ENCODE results near the gene TEDC2. TPM values are rescaled to one million over a fixed set of nuclear protein-coding genes. Genes with fewer than 3 reads are reported as not detected.

Gene TEDC2
- polyA plus RNA-seq, 1 of the 3 experiments (the other 2 are of a cell fraction): 15.6 TPM

DNA sequence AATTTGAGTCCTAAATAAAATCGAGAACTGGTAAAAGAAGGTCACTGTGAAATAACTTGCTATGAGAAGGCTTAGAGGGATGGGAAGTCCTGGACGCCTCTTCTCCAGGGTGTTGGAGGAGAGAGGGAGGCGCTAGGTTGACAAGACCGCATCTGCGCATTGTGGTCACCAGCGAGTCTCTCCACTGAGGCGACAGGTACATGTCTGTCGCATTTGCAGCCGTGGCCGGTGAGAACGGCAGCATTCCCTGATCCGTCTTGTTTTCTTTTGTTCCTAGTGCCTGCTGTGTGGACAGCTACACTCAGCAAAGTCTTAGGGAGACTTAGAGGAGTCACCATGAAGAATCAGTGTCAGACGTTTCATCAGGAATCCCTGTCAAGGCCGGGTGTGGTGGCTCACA is 45.8 kb downstream of the TEDC2 start:
- no peak for DNase-seq
- H3K4me3 ChIP-seq (ENCODE audit: low read depth in 2 of 2, low read length in 1 of 2): no peak overlapping the region
- H3K4me1 ChIP-seq (ENCODE audit: control insufficient read depth in 1 of 2, insufficient read depth in 2 of 2, low read depth in 1 of 2, low read length in 1 of 2): peaks cover 0 to 10% of the 10 kb centered on the region in 2 experiments; a peak in 1 of 4 replicates
- 93% methylated on average over 14 of the region's 14 CpGs for WGBS (ENCODE audit: low lambda C conversion rate)
- no peak for TF ChIP-seq MEF2A (IDR thresholded peaks at IDR 0.05; ENCODE audit: borderline replicate concordance, low read depth)
- no peak for TF ChIP-seq NRF1 (IDR thresholded peaks at IDR 0.05; ENCODE audit: low read depth, low read length)
- TF ChIP-seq FOXM1 (IDR thresholded peaks at IDR 0.05; ENCODE audit: low read depth): no peak
- TF ChIP-seq NFIC (IDR thresholded peaks at IDR 0.05; ENCODE audit: borderline replicate concordance): no peak
- TF ChIP-seq RAD21 (IDR thresholded peaks at IDR 0.05; ENCODE audit: low read length): no peak
- TF ChIP-seq TCF12 (IDR thresholded peaks at IDR 0.05): no peak
- no peak for TF ChIP-seq CHD2 (IDR thresholded peaks at IDR 0.05; ENCODE audit: low read length, partially characterized antibody)
- TF ChIP-seq, protein P1, sequence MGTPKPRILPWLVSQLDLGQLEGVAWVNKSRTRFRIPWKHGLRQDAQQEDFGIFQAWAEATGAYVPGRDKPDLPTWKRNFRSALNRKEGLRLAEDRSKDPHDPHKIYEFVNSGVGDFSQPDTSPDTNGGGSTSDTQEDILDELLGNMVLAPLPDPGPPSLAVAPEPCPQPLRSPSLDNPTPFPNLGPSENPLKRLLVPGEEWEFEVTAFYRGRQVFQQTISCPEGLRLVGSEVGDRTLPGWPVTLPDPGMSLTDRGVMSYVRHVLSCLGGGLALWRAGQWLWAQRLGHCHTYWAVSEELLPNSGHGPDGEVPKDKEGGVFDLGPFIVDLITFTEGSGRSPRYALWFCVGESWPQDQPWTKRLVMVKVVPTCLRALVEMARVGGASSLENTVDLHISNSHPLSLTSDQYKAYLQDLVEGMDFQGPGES (IDR thresholded peaks at IDR 0.05; ENCODE audit: low read depth, low read length): no peak
- no peak for TF ChIP-seq SMC3 (IDR thresholded peaks at IDR 0.05; ENCODE audit: low read depth, low read length)
- no peak for TF ChIP-seq TAF1 (IDR thresholded peaks at IDR 0.05; ENCODE audit: borderline replicate concordance, low read depth, low read length)
- TF ChIP-seq RFX5 (IDR thresholded peaks at IDR 0.05; ENCODE audit: low read length): no peak
- no peak overlapping the region for H3K9ac ChIP-seq
- no peaks in the 10 kb centered on the region for H3K27me3 ChIP-seq (ENCODE audit: insufficient read depth)
- H3K79me2 ChIP-seq (ENCODE audit: insufficient read depth): no peaks in the 10 kb centered on the region
- H3K36me3 ChIP-seq (replicated peaks in 1 of 2; ENCODE audit: control insufficient read depth in 1 of 2, insufficient read depth in 2 of 2, low read length in 1 of 2): no peaks in the 10 kb centered on the region
- no peak overlapping the region for H3K4me2 ChIP-seq
- H2AFZ ChIP-seq (ENCODE audit: low read depth): no peak overlapping the region
- H3K9me2 ChIP-seq: no peaks in the 10 kb centered on the region
- CTCF ChIA-PET: no interaction called here
- H3K27ac ChIP-seq (ENCODE audit: low read depth in 2 of 2, low read length in 1 of 2): no peak overlapping the region
- no peaks in the 10 kb centered on the region for H3K9me3 ChIP-seq
- H3F3A ChIP-seq (replicated peaks; ENCODE audit: insufficient read depth): peaks cover 4% of the 10 kb centered on the region
- POLR2A ChIA-PET: no interaction called here
- H4K20me1 ChIP-seq (ENCODE audit: insufficient read depth): 0 out of 2 replicates have a peak, but pooled peaks cover 3% of the 10 kb centered on the region

DNA sequence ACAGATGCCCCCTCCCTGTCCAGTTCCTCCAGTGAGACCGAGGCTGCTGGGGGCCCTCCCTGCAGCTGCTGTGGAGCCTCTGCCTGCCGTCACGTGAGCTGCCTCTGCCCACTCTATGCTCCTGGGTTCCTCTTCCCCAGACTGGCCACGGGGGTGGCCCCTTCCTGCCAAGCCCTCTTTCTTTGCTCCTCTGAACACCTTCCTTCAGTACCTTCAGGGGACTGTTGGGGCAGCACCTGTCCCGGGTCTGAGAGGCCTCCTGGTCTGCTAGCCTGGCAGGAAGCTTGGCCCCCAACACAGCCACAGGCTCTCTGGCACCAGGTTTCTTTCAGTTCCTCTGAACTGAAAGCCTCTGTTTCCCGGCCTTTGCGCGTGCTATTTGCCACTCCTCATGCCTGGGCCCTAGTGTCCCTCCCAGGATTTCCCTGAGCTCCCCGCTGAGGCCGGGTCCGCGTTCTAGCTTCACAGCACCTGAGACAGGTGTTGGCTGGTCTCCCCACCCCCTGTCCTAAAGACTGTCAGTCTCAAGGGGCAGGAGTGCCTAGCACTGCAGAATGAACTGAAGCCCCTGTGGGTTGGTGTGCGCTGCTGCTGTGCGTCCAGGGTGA is 47.2 kb downstream of the TEDC2 start:
- H3K79me2 ChIP-seq (ENCODE audit: insufficient read depth): no peaks in the 10 kb centered on the region
- no peaks in the 10 kb centered on the region for H3K36me3 ChIP-seq (replicated peaks in 1 of 2; ENCODE audit: control insufficient read depth in 1 of 2, insufficient read depth in 2 of 2, low read length in 1 of 2)
- no peak overlapping the region for H3K27ac ChIP-seq (ENCODE audit: low read depth in 2 of 2, low read length in 1 of 2)
- H3K27me3 ChIP-seq (ENCODE audit: insufficient read depth): no peaks in the 10 kb centered on the region
- H3K4me2 ChIP-seq: no peak overlapping the region
- no peak overlapping the region for H3K9ac ChIP-seq
- DNase-seq: no peak
- H3K9me3 ChIP-seq: no peaks in the 10 kb centered on the region
- ChIA-PET POLR2A (no interaction called here), CTCF (interaction anchor here (0.6 kb wide), 1 partner anchor 332 kb away, joined by 3 read pairs; no protein-coding TSS in a partner anchor)
- H2AFZ ChIP-seq (ENCODE audit: low read depth): no peak overlapping the region
- no peaks in the 10 kb centered on the region for H3K4me1 ChIP-seq (ENCODE audit: control insufficient read depth in 1 of 2, insufficient read depth in 2 of 2, low read depth in 1 of 2, low read length in 1 of 2)
- 85% methylated on average over 10 of the region's 14 CpGs for WGBS (ENCODE audit: low lambda C conversion rate)
- no peak overlapping the region for H3K4me3 ChIP-seq (ENCODE audit: low read depth in 2 of 2, low read length in 1 of 2)
- H3F3A ChIP-seq (replicated peaks; ENCODE audit: insufficient read depth): peaks cover 4% of the 10 kb centered on the region
- no peaks in the 10 kb centered on the region for H4K20me1 ChIP-seq (ENCODE audit: insufficient read depth)
- no peaks in the 10 kb centered on the region for H3K9me2 ChIP-seq
- TF ChIP-seq MEF2A (IDR thresholded peaks at IDR 0.05; ENCODE audit: borderline replicate concordance, low read depth) (no peak), TCF12 (IDR thresholded peaks at IDR 0.05) (no peak), NRF1 (IDR thresholded peaks at IDR 0.05; ENCODE audit: low read depth, low read length) (no peak), SMC3 (IDR thresholded peaks at IDR 0.05; ENCODE audit: low read depth, low read length) (no peak), TAF1 (IDR thresholded peaks at IDR 0.05; ENCODE audit: borderline replicate concordance, low read depth, low read length) (no peak), RXRA (IDR thresholded peaks at IDR 0.05; ENCODE audit: borderline replicate concordance, low read depth) (no peak), GABPA (IDR thresholded peaks at IDR 0.05; ENCODE audit: low read depth) (no peak), EP300 (IDR thresholded peaks at IDR 0.05; ENCODE audit: borderline replicate concordance in 1 of 2, low read depth in 1 of 2, low read length in 1 of 2) (no peak), ELF1 (IDR thresholded peaks at IDR 0.05) (no peak), FOXJ3 (CRISPR knock-in tag; IDR thresholded peaks at IDR 0.05) (no peak), RFX5 (IDR thresholded peaks at IDR 0.05; ENCODE audit: low read length) (no peak), EZH2phosphoT487 (IDR thresholded peaks at IDR 0.05; ENCODE audit: borderline replicate concordance, low read depth) (no peak), NFIC (IDR thresholded peaks at IDR 0.05; ENCODE audit: borderline replicate concordance) (no peak)
- TF ChIP-seq, protein P2, sequence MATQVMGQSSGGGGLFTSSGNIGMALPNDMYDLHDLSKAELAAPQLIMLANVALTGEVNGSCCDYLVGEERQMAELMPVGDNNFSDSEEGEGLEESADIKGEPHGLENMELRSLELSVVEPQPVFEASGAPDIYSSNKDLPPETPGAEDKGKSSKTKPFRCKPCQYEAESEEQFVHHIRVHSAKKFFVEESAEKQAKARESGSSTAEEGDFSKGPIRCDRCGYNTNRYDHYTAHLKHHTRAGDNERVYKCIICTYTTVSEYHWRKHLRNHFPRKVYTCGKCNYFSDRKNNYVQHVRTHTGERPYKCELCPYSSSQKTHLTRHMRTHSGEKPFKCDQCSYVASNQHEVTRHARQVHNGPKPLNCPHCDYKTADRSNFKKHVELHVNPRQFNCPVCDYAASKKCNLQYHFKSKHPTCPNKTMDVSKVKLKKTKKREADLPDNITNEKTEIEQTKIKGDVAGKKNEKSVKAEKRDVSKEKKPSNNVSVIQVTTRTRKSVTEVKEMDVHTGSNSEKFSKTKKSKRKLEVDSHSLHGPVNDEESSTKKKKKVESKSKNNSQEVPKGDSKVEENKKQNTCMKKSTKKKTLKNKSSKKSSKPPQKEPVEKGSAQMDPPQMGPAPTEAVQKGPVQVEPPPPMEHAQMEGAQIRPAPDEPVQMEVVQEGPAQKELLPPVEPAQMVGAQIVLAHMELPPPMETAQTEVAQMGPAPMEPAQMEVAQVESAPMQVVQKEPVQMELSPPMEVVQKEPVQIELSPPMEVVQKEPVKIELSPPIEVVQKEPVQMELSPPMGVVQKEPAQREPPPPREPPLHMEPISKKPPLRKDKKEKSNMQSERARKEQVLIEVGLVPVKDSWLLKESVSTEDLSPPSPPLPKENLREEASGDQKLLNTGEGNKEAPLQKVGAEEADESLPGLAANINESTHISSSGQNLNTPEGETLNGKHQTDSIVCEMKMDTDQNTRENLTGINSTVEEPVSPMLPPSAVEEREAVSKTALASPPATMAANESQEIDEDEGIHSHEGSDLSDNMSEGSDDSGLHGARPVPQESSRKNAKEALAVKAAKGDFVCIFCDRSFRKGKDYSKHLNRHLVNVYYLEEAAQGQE (IDR thresholded peaks at IDR 0.05; ENCODE audit: low read depth, low read length): no peak
- TF ChIP-seq, protein P3, sequence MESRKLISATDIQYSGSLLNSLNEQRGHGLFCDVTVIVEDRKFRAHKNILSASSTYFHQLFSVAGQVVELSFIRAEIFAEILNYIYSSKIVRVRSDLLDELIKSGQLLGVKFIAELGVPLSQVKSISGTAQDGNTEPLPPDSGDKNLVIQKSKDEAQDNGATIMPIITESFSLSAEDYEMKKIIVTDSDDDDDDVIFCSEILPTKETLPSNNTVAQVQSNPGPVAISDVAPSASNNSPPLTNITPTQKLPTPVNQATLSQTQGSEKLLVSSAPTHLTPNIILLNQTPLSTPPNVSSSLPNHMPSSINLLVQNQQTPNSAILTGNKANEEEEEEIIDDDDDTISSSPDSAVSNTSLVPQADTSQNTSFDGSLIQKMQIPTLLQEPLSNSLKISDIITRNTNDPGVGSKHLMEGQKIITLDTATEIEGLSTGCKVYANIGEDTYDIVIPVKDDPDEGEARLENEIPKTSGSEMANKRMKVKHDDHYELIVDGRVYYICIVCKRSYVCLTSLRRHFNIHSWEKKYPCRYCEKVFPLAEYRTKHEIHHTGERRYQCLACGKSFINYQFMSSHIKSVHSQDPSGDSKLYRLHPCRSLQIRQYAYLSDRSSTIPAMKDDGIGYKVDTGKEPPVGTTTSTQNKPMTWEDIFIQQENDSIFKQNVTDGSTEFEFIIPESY (IDR thresholded peaks at IDR 0.05; ENCODE audit: borderline replicate concordance, low read depth): no peak
- TF ChIP-seq, protein P1 (IDR thresholded peaks at IDR 0.05; ENCODE audit: low read depth, low read length): no peak
